ENCODE data around the gene MCC. TPM values are rescaled to one million over a fixed set of nuclear protein-coding genes. Genes with fewer than 3 reads are reported as not detected.
A peak's percentile ranks its signal among the peaks of the same experiment; 100 is the strongest.

Gene MCC
- total RNA-seq, 3 donors from 2014 or later (not counting 1 experiment from before 2014, with no cell fraction given) = 0.68 to 1.8 (median 1.4) TPM

DNA sequence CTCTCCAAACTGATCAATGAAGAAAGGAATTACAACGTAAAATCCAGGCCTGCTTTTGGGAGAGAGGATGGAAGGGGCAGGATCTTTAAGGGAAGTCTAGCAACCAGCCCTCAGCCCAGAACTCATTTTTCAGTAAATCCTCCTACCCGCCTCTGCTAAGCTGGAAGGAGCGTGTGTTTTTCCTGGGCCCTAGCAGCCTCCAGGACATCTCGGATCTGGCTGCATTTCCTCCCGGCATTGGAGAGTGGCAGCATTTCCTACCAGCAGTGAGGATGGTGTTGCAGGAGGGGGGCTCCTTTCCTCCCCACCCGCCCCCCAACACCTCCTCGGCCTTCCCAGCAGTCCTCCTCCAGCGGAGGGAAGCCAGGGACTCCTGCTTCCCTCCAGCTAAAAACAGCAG lies 457.1 kb downstream of the MCC start:
- Mint-ChIP-seq H3K36me3 (peaks cover 7% of the 10 kb centered on the region), H3K4me3 (no peak overlapping the region), H3K9me3 (no peaks in the 10 kb centered on the region), H3K4me1 (peaks cover 28 to 34% of the 10 kb centered on the region in 2 donors), H3K27me3 (ENCODE audit: low read depth in 2 of 2) (no peaks in the 10 kb centered on the region), H3K27ac (no peak overlapping the region)
- peaks cover 17% of the 10 kb centered on the region for H3K36me3 ChIP-seq (ENCODE audit: control insufficient read depth, insufficient read depth, low read length)
- 97% methylated on average over 6 of the region's 8 CpGs for WGBS (ENCODE audit: insufficient coverage)
- H3K9me3 ChIP-seq (ENCODE audit: control insufficient read depth, insufficient read depth, low read length) = no peaks in the 10 kb centered on the region
- TF ChIP-seq CTCF (IDR thresholded peaks at IDR 0.05) = no peak
- no peak for ATAC-seq
- intact Hi-C loops (cut with micrococcal nuclease) = no loop called here
- no peak overlapping the region for H3K27ac ChIP-seq (ENCODE audit: low read length)
- no peaks in the 10 kb centered on the region for H3K27me3 ChIP-seq (ENCODE audit: control insufficient read depth, insufficient read depth, low read length)
- no peak for DNase-seq
- no peak overlapping the region for H3K4me3 ChIP-seq (ENCODE audit: low read length)
- H3K4me1 ChIP-seq (ENCODE audit: control insufficient read depth, insufficient read depth, low read length) = peaks cover 26% of the 10 kb centered on the region

GRCh38 chr5:113029614-113030013 lies 458.6 kb downstream of the MCC start:
- Mint-ChIP-seq H3K36me3 (peaks cover 7% of the 10 kb centered on the region), H3K27ac (peak overlapping the region in 1 of 2 donors; percentile 42), H3K4me3 (no peak overlapping the region), H3K4me1 (peaks cover 16 to 21% of the 10 kb centered on the region in 2 donors), H3K27me3 (ENCODE audit: low read depth in 2 of 2) (no peaks in the 10 kb centered on the region), H3K9me3 (no peaks in the 10 kb centered on the region)
- H3K27me3 ChIP-seq (ENCODE audit: control insufficient read depth, insufficient read depth, low read length) = no peaks in the 10 kb centered on the region
- no peak for ATAC-seq
- H3K27ac ChIP-seq (ENCODE audit: low read length) = no peak overlapping the region
- WGBS (ENCODE audit: insufficient coverage) = 87% methylated on average over 6 of the region's 6 CpGs
- TF ChIP-seq CTCF (IDR thresholded peaks at IDR 0.05) = no peak
- no peak overlapping the region for H3K4me3 ChIP-seq (ENCODE audit: low read length)
- peaks cover 16% of the 10 kb centered on the region for H3K4me1 ChIP-seq (ENCODE audit: control insufficient read depth, insufficient read depth, low read length)
- H3K9me3 ChIP-seq (ENCODE audit: control insufficient read depth, insufficient read depth, low read length) = no peaks in the 10 kb centered on the region
- DNase-seq = no peak
- H3K36me3 ChIP-seq (ENCODE audit: control insufficient read depth, insufficient read depth, low read length) = peaks cover 17% of the 10 kb centered on the region
- intact Hi-C loops (cut with micrococcal nuclease) = loop anchor here (10.0 kb wide), 1 partner anchor 105 kb away; the partner anchor contains the start of gene REEP5

GRCh38 chr5:113027431-113027830 lies 460.8 kb downstream of the MCC start:
- ATAC-seq = no peak
- Histone ChIP-seq H3K4me3 (ENCODE audit: low read length) (no peak overlapping the region), H3K9me3 (ENCODE audit: control insufficient read depth, insufficient read depth, low read length) (no peaks in the 10 kb centered on the region), H3K4me1 (ENCODE audit: control insufficient read depth, insufficient read depth, low read length) (no peaks in the 10 kb centered on the region), H3K36me3 (ENCODE audit: control insufficient read depth, insufficient read depth, low read length) (peaks cover 23% of the 10 kb centered on the region), H3K27ac (ENCODE audit: low read length) (no peak overlapping the region), H3K27me3 (ENCODE audit: control insufficient read depth, insufficient read depth, low read length) (no peaks in the 10 kb centered on the region)
- WGBS (ENCODE audit: insufficient coverage) = 98% methylated on average over 5 of the region's 5 CpGs
- Mint-ChIP-seq H3K4me3 (no peak overlapping the region), H3K9me3 (no peaks in the 10 kb centered on the region), H3K36me3 (peaks cover 7% of the 10 kb centered on the region), H3K4me1 (peaks cover 14 to 25% of the 10 kb centered on the region in 2 donors), H3K27me3 (ENCODE audit: low read depth in 2 of 2) (no peaks in the 10 kb centered on the region), H3K27ac (no peak overlapping the region)
- no peak for DNase-seq
- no peak for TF ChIP-seq CTCF (IDR thresholded peaks at IDR 0.05)
- intact Hi-C loops (cut with micrococcal nuclease) = loop anchor here (10.0 kb wide), 1 partner anchor 103 kb away; the partner anchor contains the start of gene REEP5

GRCh38 chr5:113027015-113027414 lies 461.2 kb downstream of the MCC start:
- Mint-ChIP-seq H3K4me1 (peaks cover 16 to 27% of the 10 kb centered on the region in 2 donors), H3K9me3 (no peaks in the 10 kb centered on the region), H3K36me3 (peaks cover 7% of the 10 kb centered on the region), H3K27me3 (ENCODE audit: low read depth in 2 of 2) (no peaks in the 10 kb centered on the region), H3K27ac (peak overlapping the region; percentile 15 to 39), H3K4me3 (no peak overlapping the region)
- intact Hi-C loops (cut with micrococcal nuclease) = loop anchor here (10.0 kb wide), 1 partner anchor 102 kb away; the partner anchor contains the start of gene REEP5
- Histone ChIP-seq H3K4me1 (ENCODE audit: control insufficient read depth, insufficient read depth, low read length) (no peaks in the 10 kb centered on the region), H3K9me3 (ENCODE audit: control insufficient read depth, insufficient read depth, low read length) (no peaks in the 10 kb centered on the region), H3K4me3 (ENCODE audit: low read length) (no peak overlapping the region), H3K27me3 (ENCODE audit: control insufficient read depth, insufficient read depth, low read length) (no peaks in the 10 kb centered on the region), H3K36me3 (ENCODE audit: control insufficient read depth, insufficient read depth, low read length) (peaks cover 23% of the 10 kb centered on the region), H3K27ac (ENCODE audit: low read length) (no peak overlapping the region)
- DNase-seq (no peak), ATAC-seq (no peak)
- TF ChIP-seq CTCF (IDR thresholded peaks at IDR 0.05) = no peak
- WGBS (ENCODE audit: insufficient coverage) = 87% methylated on average over 8 of the region's 8 CpGs

Data from natural killer cell (primary cell).